GM12878 (cell line): ENCODE measurements around the gene FOXA1.

Experiments
- ATF7 ChIP-seq: fragments of 450-650 bp; IDR thresholded peaks from 2 replicates; pipeline ENCODE4 v1.6.1; 2016; ENCODE audit warnings: low read depth, mild to moderate bottlenecking
- BMI1 ChIP-seq: fragments of 450-650 bp; IDR thresholded peaks from 2 replicates; pipeline ENCODE4 v1.6.1; 2016; ENCODE audit warnings: mild to moderate bottlenecking, moderate library complexity, borderline replicate concordance
- CBFB ChIP-seq: IDR thresholded peaks from 2 replicates; pipeline ENCODE4 v1.6.1; 2016; ENCODE audit warnings: antibody characterized with exemption, low read depth
- EZH2 ChIP-seq: IDR thresholded peaks from 2 replicates; pipeline ENCODE4 v1.6.1; 2012; ENCODE audit warnings: low read depth, mild to moderate bottlenecking, control low read depth, inconsistent platforms, low read length, borderline replicate concordance; ENCODE audit not compliant: control insufficient read depth
- NBN ChIP-seq: fragments of 450-650 bp; IDR thresholded peaks from 2 replicates; pipeline ENCODE4 v1.6.1; 2016
- SP1 ChIP-seq: IDR thresholded peaks from one replicate; pipeline ENCODE4 v1.6.1; 2011; ENCODE audit warnings: low read depth, low read length
- TF ChIP-seq, protein P1 (sequence below), 3 experiments: IDR thresholded peaks in 2 of 3; conservative IDR thresholded peaks in 1 of 3; 2 replicates each; pipeline ENCODE4 v1.5.1; 2011; ENCODE audit warnings: low read depth in 3 of 3, low read length in 3 of 3, mild to moderate bottlenecking in 3 of 3, control low read depth in 2 of 3, moderate library complexity in 2 of 3, inconsistent platforms in 1 of 3, mixed read lengths in 1 of 3; ENCODE audit not compliant: control insufficient read depth in 2 of 3, insufficient read depth in 1 of 3; ENCODE audit errors: extremely low read depth in 1 of 3
- TF ChIP-seq, protein P2 (sequence below): IDR thresholded peaks from 2 replicates; pipeline ENCODE4 v1.6.1; 2011; ENCODE audit warnings: low read depth, low read length, improper control_type of control experiment, borderline replicate concordance
- TF ChIP-seq, protein P3 (sequence below): IDR thresholded peaks from 2 replicates; pipeline ENCODE4 v1.6.1; 2012; ENCODE audit warnings: low read depth, low read length, improper control_type of control experiment

DNA sequence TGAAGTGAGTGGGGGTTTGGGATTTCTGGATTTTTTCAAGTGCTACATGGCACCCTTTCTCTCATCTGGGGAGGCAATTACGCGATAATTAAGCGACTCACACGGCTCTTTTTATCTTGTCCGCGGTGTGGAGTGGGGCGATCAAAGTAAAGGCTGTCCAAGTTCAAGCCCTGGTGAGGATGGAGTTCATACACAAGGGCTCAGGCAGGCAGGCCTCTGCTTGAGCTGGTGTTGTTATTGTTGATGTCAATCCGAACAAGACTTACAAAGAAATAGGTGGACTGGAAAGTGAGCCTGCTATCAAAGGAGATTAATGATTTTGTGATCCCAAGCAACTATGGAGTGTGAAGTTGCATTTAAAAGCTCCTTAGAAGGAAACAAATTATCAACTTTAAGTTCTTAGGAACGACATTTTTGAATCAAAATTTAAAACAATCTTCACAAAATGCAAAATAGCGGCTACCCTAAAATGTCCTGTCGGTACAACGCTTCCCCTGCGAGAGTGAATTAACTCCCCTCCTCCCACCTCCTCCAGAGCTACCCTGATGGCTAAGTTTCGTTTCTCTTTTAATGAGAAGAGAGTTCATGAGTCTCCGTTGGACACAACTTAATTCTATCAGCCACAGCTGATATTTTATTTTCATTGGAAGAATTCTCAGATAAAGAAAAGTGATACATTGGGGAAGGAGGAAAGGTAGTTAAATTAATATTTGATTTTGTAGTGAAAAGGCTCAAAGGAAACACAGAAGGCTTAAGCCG, 5.9 kb downstream of the FOXA1 start:
- TF ChIP-seq, protein P1, sequence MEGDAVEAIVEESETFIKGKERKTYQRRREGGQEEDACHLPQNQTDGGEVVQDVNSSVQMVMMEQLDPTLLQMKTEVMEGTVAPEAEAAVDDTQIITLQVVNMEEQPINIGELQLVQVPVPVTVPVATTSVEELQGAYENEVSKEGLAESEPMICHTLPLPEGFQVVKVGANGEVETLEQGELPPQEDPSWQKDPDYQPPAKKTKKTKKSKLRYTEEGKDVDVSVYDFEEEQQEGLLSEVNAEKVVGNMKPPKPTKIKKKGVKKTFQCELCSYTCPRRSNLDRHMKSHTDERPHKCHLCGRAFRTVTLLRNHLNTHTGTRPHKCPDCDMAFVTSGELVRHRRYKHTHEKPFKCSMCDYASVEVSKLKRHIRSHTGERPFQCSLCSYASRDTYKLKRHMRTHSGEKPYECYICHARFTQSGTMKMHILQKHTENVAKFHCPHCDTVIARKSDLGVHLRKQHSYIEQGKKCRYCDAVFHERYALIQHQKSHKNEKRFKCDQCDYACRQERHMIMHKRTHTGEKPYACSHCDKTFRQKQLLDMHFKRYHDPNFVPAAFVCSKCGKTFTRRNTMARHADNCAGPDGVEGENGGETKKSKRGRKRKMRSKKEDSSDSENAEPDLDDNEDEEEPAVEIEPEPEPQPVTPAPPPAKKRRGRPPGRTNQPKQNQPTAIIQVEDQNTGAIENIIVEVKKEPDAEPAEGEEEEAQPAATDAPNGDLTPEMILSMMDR (IDR thresholded peaks at IDR 0.05 in 2 of 3, conservative IDR thresholded peaks at IDR 0.05 in 1 of 3; ENCODE audit: control insufficient read depth in 2 of 3, extremely low read depth in 1 of 3, insufficient read depth in 1 of 3, low read depth in 3 of 3, low read length in 3 of 3) = no peak
- TF ChIP-seq, protein P2, sequence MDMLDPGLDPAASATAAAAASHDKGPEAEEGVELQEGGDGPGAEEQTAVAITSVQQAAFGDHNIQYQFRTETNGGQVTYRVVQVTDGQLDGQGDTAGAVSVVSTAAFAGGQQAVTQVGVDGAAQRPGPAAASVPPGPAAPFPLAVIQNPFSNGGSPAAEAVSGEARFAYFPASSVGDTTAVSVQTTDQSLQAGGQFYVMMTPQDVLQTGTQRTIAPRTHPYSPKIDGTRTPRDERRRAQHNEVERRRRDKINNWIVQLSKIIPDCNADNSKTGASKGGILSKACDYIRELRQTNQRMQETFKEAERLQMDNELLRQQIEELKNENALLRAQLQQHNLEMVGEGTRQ = no peak
- TF ChIP-seq NBN (no peak), EZH2 (no peak), CBFB (no peak), BMI1 (no peak), ATF7 (no peak), SP1 (no peak)
- TF ChIP-seq, protein P3, sequence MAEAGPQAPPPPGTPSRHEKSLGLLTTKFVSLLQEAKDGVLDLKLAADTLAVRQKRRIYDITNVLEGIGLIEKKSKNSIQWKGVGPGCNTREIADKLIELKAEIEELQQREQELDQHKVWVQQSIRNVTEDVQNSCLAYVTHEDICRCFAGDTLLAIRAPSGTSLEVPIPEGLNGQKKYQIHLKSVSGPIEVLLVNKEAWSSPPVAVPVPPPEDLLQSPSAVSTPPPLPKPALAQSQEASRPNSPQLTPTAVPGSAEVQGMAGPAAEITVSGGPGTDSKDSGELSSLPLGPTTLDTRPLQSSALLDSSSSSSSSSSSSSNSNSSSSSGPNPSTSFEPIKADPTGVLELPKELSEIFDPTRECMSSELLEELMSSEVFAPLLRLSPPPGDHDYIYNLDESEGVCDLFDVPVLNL = no peak
